Ovary (tissue), 3 donors: ENCODE data around the gene ZFPL1.

Experiments used
- CTCF ChIP-seq, 3 donors: fragments of 450-650 bp in 2 of 3; fragments of 200-600 bp in 1 of 3; IDR thresholded peaks; one replicate each; pipeline versions ENCODE4 v1.5.1 to v1.8.0; 2016 to 2022; ENCODE audit warnings: antibody characterized with exemption in 3 of 3, mild to moderate bottlenecking in 1 of 3
- EP300 ChIP-seq: sonication (generic); formaldehyde crosslinking; IDR thresholded peaks from one replicate; pipeline ENCODE4 v1.6.1; 2017; ENCODE audit warnings: antibody characterized with exemption
- POLR2A ChIP-seq: fragments of 450-650 bp; IDR thresholded peaks from one replicate; pipeline ENCODE4 v1.6.1; 2017; ENCODE audit warnings: antibody characterized with exemption, mild to moderate bottlenecking, moderate library complexity
- donor health status: DM: no; HTN: no; CAD: no.

DNA sequence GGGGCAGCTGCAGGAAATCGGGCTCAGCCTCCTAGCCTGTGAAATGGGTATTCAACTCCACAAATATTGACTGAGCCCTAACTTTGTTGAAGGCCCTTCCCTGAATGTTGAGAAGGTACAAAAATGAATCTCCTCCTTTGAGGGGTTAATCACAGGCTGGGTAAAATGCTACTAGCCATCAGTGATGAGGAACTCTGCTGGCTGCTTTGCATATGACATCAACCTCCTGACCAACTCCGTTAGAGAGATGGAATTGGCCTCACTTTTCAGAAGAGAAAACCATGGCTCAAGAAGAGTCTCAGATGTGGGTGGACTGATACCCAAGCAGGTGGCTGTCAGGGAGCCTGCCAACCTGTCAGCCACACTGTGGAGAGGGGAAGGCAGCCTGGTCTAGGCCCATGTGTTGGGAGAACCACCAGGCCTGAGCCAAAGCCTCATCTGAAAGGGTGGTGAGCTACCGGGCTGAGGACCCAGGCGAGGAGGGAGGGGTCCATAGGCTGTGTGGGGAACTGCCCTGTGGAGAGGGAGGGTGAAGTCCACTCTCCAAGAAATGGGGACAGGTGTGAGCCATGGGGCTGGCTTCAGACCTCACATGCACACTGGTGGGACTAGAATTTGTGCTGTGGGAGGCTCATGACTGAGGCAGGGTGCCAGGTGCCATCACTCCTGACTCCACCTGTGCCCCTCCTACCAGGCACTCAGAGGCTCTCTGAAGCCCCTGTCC lies 12.0 kb upstream of the ZFPL1 start:
- no peak for TF ChIP-seq POLR2A
- TF ChIP-seq CTCF (IDR thresholded peaks at IDR 0.05): no peak
- TF ChIP-seq EP300: no peak
